D721Med (cell line): ENCODE data around the gene FAM20B.
"Not testable (repeated sequence)": the region's sequence is repeated elsewhere in the genome, so short reads cannot be mapped to it uniquely, and the experiment has no call there.

ENCODE experiments used
- DNase-seq: peaks from one replicate; pipeline ENCODE4 v3.0.0; 2011; ENCODE audit warnings: low spot score; ENCODE audit not compliant: insufficient read length
- FAIRE-seq: peaks from 2 replicates; lab custom pipeline; 2011; peaks lifted over from hg19 to GRCh38; lab: Jason Lieb, UNC
- CTCF ChIP-seq: IDR thresholded peaks from 2 replicates; pipeline ENCODE4 v1.5.1; 2012; ENCODE audit warnings: mild to moderate bottlenecking, control low read depth; ENCODE audit not compliant: insufficient read depth; ENCODE audit errors: missing control alignments

Gene FAM20B

GRCh38 chr1:179025125-179025974, at the start of gene FAM20B:
Gene FAM20B, plus strand, starts transcription at chr1:179025894. Its CDS starts 17,954 bp downstream, at chr1:179043848.
- FAIRE-seq (no peak), DNase-seq (peak; percentile 95)
- no peak for TF ChIP-seq CTCF

GRCh38 chr1:178976541-178976940, 49.2 kb upstream of the FAM20B start:
- DNase-seq (no peak), FAIRE-seq (no peak)
- no peak for TF ChIP-seq CTCF

GRCh38 chr1:178986204-178986603, 39.5 kb upstream of the FAM20B start:
- DNase-seq (no peak), FAIRE-seq (peak; percentile 48)
- no peak for TF ChIP-seq CTCF

- not testable (repeated sequence) for FAIRE-seq, DNase-seq
Observed at GRCh38 chr1:178988198-178988597, 37.5 kb upstream of the FAM20B start.

- DNase-seq (no peak), FAIRE-seq (no peak)
- no peak for TF ChIP-seq CTCF
Observed at GRCh38 chr1:178993559-178993958, 32.1 kb upstream of the FAM20B start.

- no peak for DNase-seq
- FAIRE-seq, result no peak
- TF ChIP-seq CTCF, result no peak
Observed at GRCh38 chr1:178997428-178997827, 28.3 kb upstream of the FAM20B start.

- no peak for DNase-seq
- no peak for FAIRE-seq
- no peak for TF ChIP-seq CTCF
Observed at GRCh38 chr1:178998295-178998694, 27.4 kb upstream of the FAM20B start.
